ENCODE data around the gene DDX19B.

DDX19B gene

DNA sequence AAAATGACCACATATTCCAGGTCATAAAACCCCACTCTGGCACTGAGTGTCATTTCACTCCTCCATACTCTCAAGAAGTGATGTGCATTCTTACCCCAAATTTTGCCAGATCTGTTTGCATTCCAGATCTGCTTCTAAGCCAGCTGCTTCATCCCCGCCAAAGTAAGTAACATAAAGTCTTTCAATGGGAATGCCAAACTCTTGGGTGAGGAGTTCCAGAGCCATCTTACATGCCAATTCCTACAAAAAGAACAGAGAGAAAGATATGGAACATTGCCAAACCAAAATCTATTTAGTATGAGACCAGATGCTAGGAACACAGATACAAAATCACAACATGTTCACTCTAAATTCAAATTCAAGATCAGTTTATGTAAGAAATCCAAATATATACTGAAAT, 22.6 kb upstream of the DDX19B start:
- TF ChIP-seq ZBTB7A (IDR thresholded peaks at IDR 0.05; ENCODE audit: low read depth) (no peak), YY1 (IDR thresholded peaks at IDR 0.05; ENCODE audit: low read depth) (no peak), RAD21 (IDR thresholded peaks at IDR 0.05; ENCODE audit: low read depth) (no peak), EP300 (IDR thresholded peaks at IDR 0.05; ENCODE audit: borderline replicate concordance) (no peak), CEBPB (IDR thresholded peaks at IDR 0.05) (no peak), TAF1 (IDR thresholded peaks at IDR 0.05; ENCODE audit: low read depth) (no peak), TEAD4 (IDR thresholded peaks at IDR 0.05) (no peak), FOXM1 (IDR thresholded peaks at IDR 0.05; ENCODE audit: borderline replicate concordance, low read depth) (no peak), TCF12 (IDR thresholded peaks at IDR 0.05; ENCODE audit: low read depth) (no peak), EGR1 (IDR thresholded peaks at IDR 0.05) (no peak)
- TF ChIP-seq, protein P1, sequence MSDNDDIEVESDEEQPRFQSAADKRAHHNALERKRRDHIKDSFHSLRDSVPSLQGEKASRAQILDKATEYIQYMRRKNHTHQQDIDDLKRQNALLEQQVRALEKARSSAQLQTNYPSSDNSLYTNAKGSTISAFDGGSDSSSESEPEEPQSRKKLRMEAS (IDR thresholded peaks at IDR 0.05), result no peak
- TF ChIP-seq, protein P2, sequence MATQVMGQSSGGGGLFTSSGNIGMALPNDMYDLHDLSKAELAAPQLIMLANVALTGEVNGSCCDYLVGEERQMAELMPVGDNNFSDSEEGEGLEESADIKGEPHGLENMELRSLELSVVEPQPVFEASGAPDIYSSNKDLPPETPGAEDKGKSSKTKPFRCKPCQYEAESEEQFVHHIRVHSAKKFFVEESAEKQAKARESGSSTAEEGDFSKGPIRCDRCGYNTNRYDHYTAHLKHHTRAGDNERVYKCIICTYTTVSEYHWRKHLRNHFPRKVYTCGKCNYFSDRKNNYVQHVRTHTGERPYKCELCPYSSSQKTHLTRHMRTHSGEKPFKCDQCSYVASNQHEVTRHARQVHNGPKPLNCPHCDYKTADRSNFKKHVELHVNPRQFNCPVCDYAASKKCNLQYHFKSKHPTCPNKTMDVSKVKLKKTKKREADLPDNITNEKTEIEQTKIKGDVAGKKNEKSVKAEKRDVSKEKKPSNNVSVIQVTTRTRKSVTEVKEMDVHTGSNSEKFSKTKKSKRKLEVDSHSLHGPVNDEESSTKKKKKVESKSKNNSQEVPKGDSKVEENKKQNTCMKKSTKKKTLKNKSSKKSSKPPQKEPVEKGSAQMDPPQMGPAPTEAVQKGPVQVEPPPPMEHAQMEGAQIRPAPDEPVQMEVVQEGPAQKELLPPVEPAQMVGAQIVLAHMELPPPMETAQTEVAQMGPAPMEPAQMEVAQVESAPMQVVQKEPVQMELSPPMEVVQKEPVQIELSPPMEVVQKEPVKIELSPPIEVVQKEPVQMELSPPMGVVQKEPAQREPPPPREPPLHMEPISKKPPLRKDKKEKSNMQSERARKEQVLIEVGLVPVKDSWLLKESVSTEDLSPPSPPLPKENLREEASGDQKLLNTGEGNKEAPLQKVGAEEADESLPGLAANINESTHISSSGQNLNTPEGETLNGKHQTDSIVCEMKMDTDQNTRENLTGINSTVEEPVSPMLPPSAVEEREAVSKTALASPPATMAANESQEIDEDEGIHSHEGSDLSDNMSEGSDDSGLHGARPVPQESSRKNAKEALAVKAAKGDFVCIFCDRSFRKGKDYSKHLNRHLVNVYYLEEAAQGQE (IDR thresholded peaks at IDR 0.05; ENCODE audit: low read depth), result no peak

DNA sequence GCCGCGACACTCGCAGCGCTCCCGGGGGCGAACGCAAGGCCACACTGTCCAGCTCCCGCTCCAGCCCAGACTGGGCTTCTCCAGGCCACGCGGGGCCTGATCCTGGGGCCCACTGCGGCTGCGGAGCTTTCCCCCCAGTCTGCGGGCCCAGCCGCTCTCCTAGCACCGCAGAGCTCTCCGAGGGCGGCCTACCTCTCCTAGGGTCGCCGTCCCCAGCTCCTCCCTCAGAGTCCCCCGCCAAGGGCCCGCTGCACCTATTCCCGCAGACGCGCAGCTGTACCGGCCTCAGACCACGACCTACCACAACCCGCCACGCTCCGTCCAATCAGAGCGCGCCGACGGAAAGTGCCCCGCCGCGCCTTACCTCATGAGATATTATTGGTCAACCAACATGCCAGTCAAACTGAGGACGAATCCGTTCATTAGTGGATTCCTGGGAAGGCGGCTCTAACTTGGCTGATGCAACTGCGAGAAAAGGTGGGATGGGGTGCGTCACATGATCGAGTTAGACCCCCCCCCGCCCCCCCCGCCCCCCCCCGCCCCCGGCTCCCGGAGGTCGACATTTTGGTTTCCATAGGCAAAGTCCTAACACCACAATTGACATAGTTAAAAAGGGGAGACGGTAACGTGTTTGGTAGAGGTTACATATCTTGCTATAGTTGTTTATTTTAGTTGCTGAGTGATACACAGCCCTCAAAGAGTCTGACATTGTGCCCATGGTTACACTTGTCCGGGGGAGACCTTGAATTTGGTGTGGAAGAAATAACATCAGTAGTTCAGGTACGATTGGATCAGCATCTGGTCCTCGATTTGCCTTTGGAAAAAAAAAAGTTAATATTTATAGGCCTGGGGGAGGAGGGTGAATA, 9.5 kb upstream of the DDX19B start, which contains the start of gene AARS1:
TSS of gene AARS1 (minus strand) at position 278 of the 866 bp plus-strand sequence. CDS start 6,743 bp downstream, outside the sequence.
- TF ChIP-seq EP300 (IDR thresholded peaks at IDR 0.05; ENCODE audit: borderline replicate concordance), result no peak
- TF ChIP-seq CEBPB (IDR thresholded peaks at IDR 0.05), result peak; percentile 69; the same call in 1 of the 2 replicates
- no peak for TF ChIP-seq EGR1 (IDR thresholded peaks at IDR 0.05)
- TF ChIP-seq ZBTB7A (IDR thresholded peaks at IDR 0.05; ENCODE audit: low read depth), result peak; percentile 56; the same call in 1 of the 2 replicates
- TF ChIP-seq CREB1 (IDR thresholded peaks at IDR 0.05; ENCODE audit: low read depth), result peak; percentile 52; the same call in 1 of the 2 replicates
- TF ChIP-seq, protein P3, sequence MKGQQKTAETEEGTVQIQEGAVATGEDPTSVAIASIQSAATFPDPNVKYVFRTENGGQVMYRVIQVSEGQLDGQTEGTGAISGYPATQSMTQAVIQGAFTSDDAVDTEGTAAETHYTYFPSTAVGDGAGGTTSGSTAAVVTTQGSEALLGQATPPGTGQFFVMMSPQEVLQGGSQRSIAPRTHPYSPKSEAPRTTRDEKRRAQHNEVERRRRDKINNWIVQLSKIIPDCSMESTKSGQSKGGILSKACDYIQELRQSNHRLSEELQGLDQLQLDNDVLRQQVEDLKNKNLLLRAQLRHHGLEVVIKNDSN (IDR thresholded peaks at IDR 0.05), result peak; percentile 87
- no peak for TF ChIP-seq FOXM1 (IDR thresholded peaks at IDR 0.05; ENCODE audit: borderline replicate concordance, low read depth)
- TF ChIP-seq TCF12 (IDR thresholded peaks at IDR 0.05; ENCODE audit: low read depth), result 0 out of 2 replicates have a peak, but pooled peaks have one; percentile 11
- TF ChIP-seq, protein P2 (IDR thresholded peaks at IDR 0.05; ENCODE audit: low read depth), result no peak
- no peak for TF ChIP-seq YY1 (IDR thresholded peaks at IDR 0.05; ENCODE audit: low read depth)
- TF ChIP-seq TAF1 (IDR thresholded peaks at IDR 0.05; ENCODE audit: low read depth), result peak; percentile 94
- no peak for TF ChIP-seq NFIC (IDR thresholded peaks at IDR 0.05)
- no peak for TF ChIP-seq TEAD4 (IDR thresholded peaks at IDR 0.05)
- TF ChIP-seq, protein P1 (IDR thresholded peaks at IDR 0.05), result peak; percentile 73
- no peak for TF ChIP-seq RAD21 (IDR thresholded peaks at IDR 0.05; ENCODE audit: low read depth)

DNA sequence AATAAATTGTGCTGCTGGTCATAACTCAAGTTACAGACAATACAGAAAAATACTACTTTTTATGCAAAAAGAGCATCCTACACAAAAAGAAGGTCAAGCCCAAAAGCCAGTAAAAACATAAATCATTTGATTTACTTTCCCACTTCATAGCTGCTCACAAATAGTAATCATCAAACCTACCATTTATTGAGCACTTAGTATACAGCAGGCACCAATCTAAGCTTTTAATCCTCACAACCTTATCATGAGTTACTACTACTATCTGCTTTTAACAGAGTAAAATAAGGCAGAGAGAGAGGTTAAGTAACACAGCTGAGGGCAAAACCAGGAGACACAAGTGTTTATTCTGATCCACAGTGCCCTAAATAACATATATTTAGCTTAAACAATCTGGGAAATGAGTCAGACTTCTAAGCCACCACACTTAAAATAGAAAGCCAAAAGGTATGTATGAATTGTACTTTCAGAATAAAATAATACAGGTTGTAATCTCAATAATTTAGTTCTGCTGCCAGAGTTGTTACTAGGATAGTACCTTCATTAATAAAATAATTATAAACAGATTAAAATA, 8.0 kb upstream of the DDX19B start:
- no peak for TF ChIP-seq CEBPB (IDR thresholded peaks at IDR 0.05)
- TF ChIP-seq EGR1 (IDR thresholded peaks at IDR 0.05), result no peak
- no peak for TF ChIP-seq TAF1 (IDR thresholded peaks at IDR 0.05; ENCODE audit: low read depth)
- TF ChIP-seq, protein P1 (IDR thresholded peaks at IDR 0.05), result no peak
- TF ChIP-seq, protein P2 (IDR thresholded peaks at IDR 0.05; ENCODE audit: low read depth), result no peak
- TF ChIP-seq RAD21 (IDR thresholded peaks at IDR 0.05; ENCODE audit: low read depth), result no peak
- no peak for TF ChIP-seq ZBTB7A (IDR thresholded peaks at IDR 0.05; ENCODE audit: low read depth)
- no peak for TF ChIP-seq FOXM1 (IDR thresholded peaks at IDR 0.05; ENCODE audit: borderline replicate concordance, low read depth)
- TF ChIP-seq TEAD4 (IDR thresholded peaks at IDR 0.05), result no peak
- no peak for TF ChIP-seq YY1 (IDR thresholded peaks at IDR 0.05; ENCODE audit: low read depth)
- no peak for TF ChIP-seq EP300 (IDR thresholded peaks at IDR 0.05; ENCODE audit: borderline replicate concordance)
